Left renal cortex interstitium (tissue), 4 donors: ENCODE measurements around the gene PRR20G. TPM values are rescaled to one million over a fixed set of nuclear protein-coding genes. Genes with fewer than 3 reads are reported as not detected.

ENCODE experiments used
- DNase-seq, 4 donors: peaks; one replicate each; pipeline ENCODE4 v3.0.0-alpha.2; 2013; ENCODE audit warnings: low read depth in 4 of 4, low spot score in 2 of 4, missing footprints in 1 of 4
- polyA plus RNA-seq, 4 donors: library from polyadenylated mRNA; unstranded; fragments of 120-200 nt; gene quantifications; one replicate each; pipeline ENCODE4 v1.2.1, GENCODE V29; 2013; ENCODE audit not compliant: insufficient read length in 4 of 4

Gene PRR20G
- polyA plus RNA-seq, 4 donors, result not detected

GRCh38 chr3:127237835-127238234 lies 50.0 kb downstream of the PRR20G start:
- no peak for DNase-seq

GRCh38 chr3:127235706-127236105 lies 52.1 kb downstream of the PRR20G start:
- DNase-seq, result no peak

DNA sequence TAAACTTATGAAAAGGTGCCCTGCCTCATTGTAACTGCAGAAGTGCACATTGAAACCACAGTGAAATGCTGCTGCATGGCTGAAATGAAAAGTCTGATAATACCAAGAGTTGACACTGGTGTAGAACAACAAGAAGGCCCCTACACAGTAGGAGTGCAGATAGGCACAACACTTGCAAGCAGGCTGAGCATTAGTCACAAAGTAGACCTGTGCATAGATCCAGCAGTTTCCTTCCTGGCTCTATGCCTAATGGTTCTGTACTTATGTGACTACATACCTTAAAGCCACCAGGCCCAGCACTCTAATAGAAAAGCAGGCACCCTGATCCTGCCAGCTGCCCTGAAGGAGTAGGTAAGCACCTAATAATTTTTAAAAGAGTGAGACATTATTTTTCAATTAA lies 53.1 kb downstream of the PRR20G start:
- DNase-seq, result no peak

Other genes starting within 250 kb of the PRR20G start
- not detected for gene PRR23E, start 94.9 kb downstream of the PRR20G start, polyA plus RNA-seq